WI38 (cell line): Measurements from ENCODE around the gene MAP3K15.

Experiments
- H3K4me3 ChIP-seq: 2 replicates; pipeline ENCODE4 v1.5.1; 2011; ENCODE audit warnings: low read depth, mild to moderate bottlenecking, control low read depth, low read length
- TF ChIP-seq, protein P1 (sequence below): IDR thresholded peaks from 2 replicates; pipeline ENCODE4 v1.5.1; 2012; ENCODE audit warnings: low read depth, mild to moderate bottlenecking, control low read depth, low read length

Gene MAP3K15

DNA sequence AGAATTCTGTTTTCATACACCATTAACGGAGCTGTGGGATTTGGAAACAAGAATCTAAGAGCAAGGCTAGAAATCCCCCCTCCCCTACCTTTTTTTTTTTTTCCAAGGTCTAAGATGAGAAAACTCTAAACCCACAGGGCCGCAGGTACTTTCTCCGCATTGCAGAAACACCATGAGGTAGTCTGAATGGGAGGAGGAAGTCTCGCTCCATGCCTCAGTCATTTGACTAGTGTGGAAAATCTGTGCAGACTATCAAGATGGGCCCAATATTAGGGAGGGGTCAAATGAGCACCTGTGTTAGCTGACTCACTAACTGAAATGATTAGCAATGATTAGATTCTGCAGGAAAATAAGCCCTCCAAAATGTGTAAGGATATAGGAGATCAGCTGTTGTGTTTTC lies 40.9 kb upstream of the MAP3K15 start:
- TF ChIP-seq, protein P1, sequence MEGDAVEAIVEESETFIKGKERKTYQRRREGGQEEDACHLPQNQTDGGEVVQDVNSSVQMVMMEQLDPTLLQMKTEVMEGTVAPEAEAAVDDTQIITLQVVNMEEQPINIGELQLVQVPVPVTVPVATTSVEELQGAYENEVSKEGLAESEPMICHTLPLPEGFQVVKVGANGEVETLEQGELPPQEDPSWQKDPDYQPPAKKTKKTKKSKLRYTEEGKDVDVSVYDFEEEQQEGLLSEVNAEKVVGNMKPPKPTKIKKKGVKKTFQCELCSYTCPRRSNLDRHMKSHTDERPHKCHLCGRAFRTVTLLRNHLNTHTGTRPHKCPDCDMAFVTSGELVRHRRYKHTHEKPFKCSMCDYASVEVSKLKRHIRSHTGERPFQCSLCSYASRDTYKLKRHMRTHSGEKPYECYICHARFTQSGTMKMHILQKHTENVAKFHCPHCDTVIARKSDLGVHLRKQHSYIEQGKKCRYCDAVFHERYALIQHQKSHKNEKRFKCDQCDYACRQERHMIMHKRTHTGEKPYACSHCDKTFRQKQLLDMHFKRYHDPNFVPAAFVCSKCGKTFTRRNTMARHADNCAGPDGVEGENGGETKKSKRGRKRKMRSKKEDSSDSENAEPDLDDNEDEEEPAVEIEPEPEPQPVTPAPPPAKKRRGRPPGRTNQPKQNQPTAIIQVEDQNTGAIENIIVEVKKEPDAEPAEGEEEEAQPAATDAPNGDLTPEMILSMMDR, result no peak

DNA sequence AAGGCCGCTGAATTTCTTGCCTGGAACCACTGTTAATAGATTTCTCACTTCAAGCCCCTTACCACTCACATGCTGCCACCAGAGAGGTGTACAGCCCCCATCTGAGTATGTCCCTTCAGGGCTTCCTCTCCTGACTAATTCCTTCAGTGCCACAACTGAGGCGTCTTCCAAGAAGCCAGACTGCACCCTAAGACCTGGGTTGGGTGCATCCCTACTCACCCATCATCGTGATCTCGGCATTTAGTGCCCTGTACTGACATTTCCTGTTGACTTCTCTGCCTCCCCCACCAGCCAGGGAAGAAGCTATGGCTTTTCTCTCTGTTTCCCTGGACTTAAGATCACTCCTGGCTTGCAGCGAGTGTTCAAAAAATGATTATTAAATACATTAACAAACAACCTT lies 40.4 kb upstream of the MAP3K15 start:
- no peak overlapping the region for H3K4me3 ChIP-seq
- TF ChIP-seq, protein P1, result no peak

More for the DNA sequence above, 40.9 kb upstream of the MAP3K15 start:
- no peak overlapping the region for H3K4me3 ChIP-seq

DNA sequence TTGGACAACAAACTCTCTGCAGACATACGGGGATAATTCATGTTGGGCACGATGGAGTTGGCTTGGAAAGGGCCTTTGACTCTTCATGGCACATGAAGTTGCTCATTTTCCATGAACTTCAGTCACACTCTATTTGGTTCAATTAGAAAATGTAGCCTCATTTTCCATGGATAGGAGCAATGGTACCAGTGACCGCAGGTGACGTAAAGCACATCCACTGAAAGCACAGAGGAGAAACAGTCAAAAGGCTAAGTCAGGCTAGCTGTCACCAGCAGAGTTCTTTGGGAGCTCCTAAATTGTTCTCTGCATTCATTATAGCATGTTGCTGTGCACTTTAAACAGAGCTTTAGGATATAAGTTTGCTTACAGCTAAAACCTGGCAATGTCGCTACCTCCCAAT lies 39.9 kb upstream of the MAP3K15 start:
- no peak overlapping the region for H3K4me3 ChIP-seq
- TF ChIP-seq, protein P1, result no peak

DNA sequence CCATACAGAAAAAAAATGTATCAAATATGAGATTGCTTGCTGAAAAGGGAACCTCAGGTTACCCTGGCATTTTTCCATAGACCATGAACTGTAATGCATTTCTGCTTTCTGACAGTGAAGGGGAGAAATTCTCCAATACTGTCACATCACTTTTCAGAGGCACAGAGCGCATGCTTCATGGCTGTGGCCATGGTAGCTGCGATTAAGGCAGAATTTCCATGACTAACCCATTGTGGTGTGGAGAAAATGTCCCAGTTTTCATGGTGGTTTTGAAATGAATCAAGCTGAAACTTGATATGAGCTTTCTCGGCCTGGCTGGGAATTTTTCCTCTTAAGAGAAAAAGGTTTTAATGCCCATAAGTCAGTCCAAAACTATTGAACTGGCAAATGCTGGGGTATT lies 39.5 kb upstream of the MAP3K15 start:
- TF ChIP-seq, protein P1, result no peak
- no peak overlapping the region for H3K4me3 ChIP-seq

DNA sequence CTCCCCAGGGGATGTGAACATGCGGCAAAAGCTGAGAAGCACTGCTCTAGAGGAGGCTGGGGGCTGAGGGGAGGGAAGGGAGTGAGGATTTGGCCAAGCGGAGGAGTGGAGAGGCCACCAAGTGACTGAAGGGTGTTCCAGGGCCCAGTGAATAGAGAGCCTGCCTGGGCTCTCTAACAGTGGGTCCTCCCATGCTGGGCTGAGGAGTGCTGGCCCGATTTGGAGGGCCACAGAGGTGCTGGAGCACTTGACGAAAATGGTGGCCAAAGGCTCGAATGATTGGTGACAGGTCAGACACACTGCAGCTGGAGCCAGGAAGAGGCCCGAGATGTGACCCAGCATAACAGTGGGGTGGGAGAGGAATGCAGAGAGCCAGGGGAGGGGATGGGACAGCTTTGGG lies 37.5 kb upstream of the MAP3K15 start:
- TF ChIP-seq, protein P1, result no peak
- no peak overlapping the region for H3K4me3 ChIP-seq

DNA sequence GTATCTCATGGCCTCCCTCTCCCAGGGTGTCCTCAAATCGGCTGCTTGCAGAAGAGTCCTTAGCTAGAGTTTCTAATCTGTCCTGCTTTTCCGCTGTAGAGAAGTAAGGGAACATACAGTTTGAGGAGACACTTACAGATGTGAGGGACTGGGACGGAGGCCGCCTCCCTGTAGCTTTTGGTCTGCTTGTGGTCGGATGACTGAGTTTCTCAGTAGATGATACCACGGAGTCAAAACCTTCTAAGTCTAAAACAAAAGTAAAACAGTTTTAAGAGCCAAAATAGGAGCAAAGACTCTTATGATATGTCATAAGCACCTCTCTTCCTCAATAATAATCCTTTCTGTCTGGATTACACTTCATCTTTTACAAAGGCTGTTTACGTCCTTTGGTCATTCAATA lies 34.5 kb upstream of the MAP3K15 start:
- TF ChIP-seq, protein P1, result no peak
- no peak overlapping the region for H3K4me3 ChIP-seq

DNA sequence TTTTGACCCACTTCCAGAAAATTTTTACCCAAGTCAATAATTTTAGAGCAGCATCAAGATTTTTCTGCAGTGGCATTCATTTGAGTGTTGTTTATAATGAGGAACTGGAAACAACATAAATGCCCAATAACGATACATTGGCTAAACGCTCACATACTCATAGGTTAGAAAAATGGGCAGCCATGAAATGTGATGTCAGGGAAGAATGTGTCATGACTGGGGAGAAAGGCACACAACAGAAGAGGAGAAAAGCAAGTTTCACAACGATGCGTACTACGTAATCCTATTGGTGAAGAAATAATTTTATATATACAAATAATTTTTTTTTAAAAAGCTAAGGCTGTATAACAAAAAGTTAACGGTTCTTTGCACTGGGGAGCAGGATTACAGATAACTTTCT lies 33.6 kb upstream of the MAP3K15 start:
- TF ChIP-seq, protein P1, result no peak
- H3K4me3 ChIP-seq, result no peak overlapping the region
